Kidney capillary endothelial cell (primary cell): ENCODE measurements around the gene PIK3AP1.

Experiments
- DNase-seq: peaks from one replicate; pipeline ENCODE4 v3.0.0-alpha.2; 2018; ENCODE audit warnings: low spot score

PIK3AP1 gene

DNA sequence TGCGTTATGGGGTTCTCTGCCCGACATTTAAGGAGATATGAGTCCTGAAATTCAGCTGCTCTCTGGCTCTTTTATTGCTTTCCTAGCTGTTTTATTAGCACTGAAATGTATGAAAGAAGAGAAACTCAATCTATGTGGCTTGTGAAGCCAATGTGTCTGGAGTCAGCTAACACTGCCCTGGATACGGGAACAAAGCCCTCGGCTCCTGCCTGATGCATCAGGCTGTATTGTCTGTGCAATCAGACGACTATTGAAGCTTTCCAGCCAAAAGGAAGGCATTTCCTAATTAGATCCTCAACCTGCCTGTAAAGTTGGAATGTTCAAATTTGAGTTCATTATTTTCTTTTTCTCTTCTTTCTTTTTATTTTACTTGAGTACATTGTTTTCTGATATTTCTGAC, 111.5 kb downstream of the PIK3AP1 start:
- DNase-seq, result no peak

GRCh38 chr10:96608262-96608661, 112.1 kb downstream of the PIK3AP1 start:
- DNase-seq, result no peak

GRCh38 chr10:96606946-96607345, 113.4 kb downstream of the PIK3AP1 start:
- no peak for DNase-seq

- no peak for DNase-seq
These were observed 114.1 kb downstream of the PIK3AP1 start for GRCh38 chr10:96606216-96606615.

GRCh38 chr10:96600337-96600736, 120.0 kb downstream of the PIK3AP1 start:
- no peak for DNase-seq

DNA sequence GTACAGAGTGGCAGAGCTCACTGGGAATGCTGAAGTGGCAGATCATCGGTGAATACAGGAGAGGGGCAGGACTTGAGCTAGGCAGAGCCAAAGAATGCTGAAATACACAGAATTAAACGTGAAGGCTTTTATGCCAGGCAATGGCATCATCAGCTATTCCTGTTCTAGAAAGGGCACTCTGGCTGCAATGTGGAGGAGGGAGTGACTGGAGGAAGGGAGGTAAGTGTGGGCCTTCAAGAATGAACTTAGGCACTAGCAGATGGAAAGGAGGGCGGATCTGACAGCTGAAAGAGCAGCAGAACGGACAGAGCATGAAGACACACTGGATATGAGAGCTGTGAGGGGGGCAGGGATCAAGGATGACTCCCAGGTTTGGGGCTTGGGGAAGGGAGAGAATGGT, 121.5 kb downstream of the PIK3AP1 start:
- DNase-seq, result no peak

- no peak for DNase-seq
These were observed 123.6 kb downstream of the PIK3AP1 start for GRCh38 chr10:96596422-96597407.

- no peak for DNase-seq
These were observed 124.6 kb downstream of the PIK3AP1 start for GRCh38 chr10:96595741-96596140.

GRCh38 chr10:96591946-96592345, 128.4 kb downstream of the PIK3AP1 start:
- DNase-seq, result no peak

DNA sequence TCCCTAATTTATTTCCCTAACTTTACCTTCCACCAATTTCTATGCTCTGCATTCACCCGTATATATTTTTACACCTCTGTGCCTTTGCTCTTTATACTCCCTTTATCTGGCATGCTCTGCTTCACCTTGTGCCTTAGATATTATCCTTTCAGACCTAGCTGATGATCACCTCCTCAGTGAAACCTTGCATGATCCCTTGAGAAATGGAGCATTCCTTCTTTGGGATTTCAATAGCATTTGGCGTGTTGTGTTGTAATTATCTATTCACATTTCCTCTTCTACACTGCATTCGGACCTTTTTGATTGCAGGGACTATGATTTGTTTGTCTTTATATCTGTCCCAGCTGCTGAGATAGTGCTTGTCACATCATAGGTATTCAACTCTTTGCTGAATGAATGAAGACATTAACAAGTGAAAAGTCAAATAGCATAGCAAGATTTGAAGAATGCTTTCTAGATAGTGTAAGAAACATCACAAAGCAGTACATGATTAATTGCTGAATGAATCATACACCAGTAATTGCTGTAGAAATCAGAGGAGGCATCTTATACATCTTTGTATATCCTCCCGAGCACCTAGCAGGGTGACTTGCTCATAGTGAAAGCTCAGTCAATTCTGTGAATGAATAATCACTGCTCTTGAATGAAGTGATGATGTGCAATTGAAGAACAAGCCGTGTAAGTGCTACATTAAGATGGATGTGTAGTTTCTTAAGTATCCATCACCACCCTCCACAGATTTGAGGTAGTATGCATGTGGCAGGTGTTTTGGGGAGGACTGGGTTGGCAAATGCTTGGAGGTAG, 131.5 kb downstream of the PIK3AP1 start:
- peak; percentile 33 for DNase-seq

DNA sequence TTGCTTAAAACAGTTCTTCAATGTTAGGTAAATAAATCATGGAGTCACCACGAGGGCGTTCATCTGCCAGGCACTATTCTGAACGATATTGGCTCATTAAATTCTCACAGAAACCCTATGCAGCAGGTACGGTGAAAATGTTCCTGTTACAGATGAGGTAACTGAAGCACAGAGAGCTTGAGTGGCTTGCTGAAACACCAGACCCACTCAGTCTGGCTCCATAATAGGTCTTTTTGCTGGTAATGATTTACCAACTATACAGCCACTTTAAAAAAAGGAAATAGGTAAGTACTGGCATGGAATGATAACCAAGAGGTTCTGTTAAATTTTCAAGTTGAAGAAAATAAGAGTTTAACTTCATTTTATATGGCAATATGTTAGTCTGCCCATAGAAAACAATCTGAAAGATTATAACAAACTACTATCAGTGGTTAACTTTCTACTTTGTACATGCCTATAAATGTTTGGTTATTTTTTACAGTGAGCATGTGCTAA, 132.2 kb downstream of the PIK3AP1 start:
- no peak for DNase-seq

GRCh38 chr10:96587264-96588059, 132.9 kb downstream of the PIK3AP1 start:
- peak; percentile 87 for DNase-seq

GRCh38 chr10:96586419-96587263, 133.7 kb downstream of the PIK3AP1 start, which contains the start of gene TM9SF3:
TM9SF3 (minus strand) TSS chr10:96587012; CDS start chr10:96586835, 177 bp downstream.
- peak; percentile 81 for DNase-seq

DNA sequence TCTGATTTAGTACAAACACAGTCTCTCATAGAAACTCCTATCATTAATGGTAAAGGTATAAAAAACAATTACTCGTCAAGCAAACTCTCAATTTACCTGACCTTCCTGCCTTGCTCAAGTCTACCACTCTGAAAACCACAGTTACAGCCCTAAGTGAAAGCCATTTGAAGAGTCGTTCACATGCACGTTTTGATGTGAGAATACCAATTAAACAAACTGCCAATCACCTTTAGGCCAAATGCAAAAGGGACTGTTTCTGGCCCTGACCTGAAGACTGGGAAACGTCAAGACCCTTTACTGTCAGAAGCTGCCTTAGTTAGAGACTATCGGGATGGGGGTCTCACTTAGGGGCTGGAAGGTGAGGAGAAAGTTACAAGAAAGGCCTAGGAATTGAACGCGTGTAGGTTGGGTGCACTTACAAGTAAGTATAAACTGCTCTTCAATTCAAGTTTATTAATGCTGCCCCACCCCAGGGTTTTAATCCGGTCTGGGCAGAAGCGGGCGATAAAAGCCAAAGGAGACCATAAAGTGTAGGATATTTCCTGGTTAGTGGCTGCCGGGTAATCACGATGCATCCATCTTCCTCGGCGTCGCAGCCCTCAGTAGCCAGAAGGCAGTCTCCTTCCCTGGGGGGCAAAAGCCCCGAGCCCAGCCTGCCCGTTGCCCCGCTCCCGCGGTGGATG, 134.4 kb downstream of the PIK3AP1 start:
- peak; percentile 18 for DNase-seq

DNA sequence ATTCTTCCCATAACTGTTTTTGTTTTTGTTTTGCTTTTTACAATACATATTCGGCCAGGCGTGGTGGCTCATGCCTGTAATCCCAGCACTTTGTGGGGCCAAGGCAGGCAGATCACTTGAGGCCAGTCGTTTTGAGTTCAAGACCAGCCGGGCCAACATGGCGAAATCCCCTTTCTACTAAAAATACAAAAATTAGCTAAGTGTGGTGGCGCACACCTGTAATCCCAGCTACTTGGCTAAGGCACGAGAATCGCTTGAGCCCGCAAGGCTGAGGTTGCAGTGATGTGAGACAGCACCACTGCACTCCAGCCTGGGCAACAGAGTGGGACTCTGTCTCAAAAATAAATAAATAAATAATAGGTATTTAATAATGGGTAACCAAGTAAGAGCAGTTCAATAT, 135.8 kb downstream of the PIK3AP1 start:
- no peak for DNase-seq

DNA sequence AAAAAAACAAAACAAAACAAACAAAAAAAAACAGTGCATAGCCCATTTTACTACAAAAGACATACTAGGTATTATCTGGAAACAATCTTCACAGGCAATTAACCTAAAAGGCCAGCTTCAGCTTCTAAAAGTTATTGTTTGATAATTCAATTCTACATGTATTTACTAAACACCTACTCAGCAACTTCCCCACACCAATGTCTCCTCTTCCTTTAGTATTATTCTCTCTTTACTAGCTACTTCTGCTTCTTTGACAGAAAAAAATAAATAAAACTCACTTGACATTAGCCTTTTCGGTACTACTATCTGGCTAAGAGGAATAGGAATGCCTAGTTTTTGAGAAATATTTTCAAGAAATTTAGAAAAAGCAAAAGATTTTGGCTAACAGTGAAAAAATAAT, 136.3 kb downstream of the PIK3AP1 start:
- peak; percentile 10 for DNase-seq

DNA sequence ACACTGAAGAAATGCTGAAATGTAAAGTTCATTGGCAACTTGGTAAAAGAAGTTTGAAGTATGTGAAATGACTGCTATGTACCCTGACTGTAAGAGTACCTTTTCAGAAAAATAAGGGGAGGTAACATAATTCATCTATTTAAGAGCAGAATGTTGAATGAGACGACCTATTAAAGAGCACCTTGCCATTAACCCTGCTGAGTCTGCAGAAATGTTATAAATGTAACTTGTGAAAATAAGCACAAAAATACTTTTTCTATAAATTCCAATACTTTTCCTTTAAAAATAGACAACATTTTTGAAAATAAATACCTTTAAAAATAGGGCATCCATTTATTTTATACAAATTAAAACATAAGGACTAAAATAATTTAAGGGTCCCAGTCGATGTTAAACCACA, 141.2 kb downstream of the PIK3AP1 start:
- DNase-seq, result no peak

DNA sequence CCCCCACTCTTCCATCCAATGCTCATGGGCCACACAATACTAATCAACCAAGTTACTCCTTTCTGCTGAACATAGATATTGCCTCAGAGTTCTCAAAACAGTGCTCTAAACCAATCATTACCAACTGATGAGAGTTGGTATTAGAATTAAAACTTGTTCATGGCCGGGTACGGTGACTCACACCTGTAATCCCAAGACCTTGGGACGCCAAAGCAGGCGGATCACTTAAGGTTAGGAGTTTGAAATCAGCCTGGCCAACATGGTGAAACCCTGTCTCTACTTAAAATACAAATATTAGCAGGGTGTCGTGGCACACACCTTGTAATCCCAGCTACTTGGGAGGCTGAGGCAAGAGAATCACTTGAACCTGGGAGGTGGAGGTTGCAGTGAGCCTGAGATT, 141.7 kb downstream of the PIK3AP1 start:
- no peak for DNase-seq

GRCh38 chr10:96578022-96578421, 142.3 kb downstream of the PIK3AP1 start:
- DNase-seq, result no peak

DNA sequence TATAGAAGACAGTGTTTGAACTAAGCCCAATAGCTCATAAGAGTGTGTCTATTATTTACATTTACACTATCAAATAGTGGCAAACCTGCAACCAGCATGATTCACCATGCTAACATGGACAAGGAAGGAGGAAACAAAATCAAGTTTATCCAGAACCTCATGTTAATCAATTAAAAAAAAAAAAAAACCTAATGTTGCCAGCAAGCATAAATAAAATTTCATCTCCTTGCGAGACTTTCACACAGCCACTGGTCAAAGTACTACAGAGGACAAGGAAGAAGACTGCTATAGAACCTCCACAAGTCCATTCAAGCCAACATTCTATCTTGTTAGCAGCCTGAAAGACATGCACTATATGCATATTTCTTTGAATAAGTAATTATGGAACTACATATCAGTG, 143.2 kb downstream of the PIK3AP1 start:
- DNase-seq, result no peak
